ENCODE measurements around the gene TYW1B. TPM values are rescaled to one million over a fixed set of nuclear protein-coding genes. Genes with fewer than 3 reads are reported as not detected.
"Not testable (repeated sequence)": the region's sequence is repeated elsewhere in the genome, so short reads cannot be mapped to it uniquely, and the experiment has no call there.

Gene TYW1B
- total RNA-seq, 8 experiments from 2014 or later, result 2.1 to 14.2 (median 3.0) TPM

- 75 to 100% (median 81%) methylated on average over 1 to 6 of the region's 9 CpGs; no CpG with 5 or more reads in 4 of the 10 experiments for WGBS, 10 experiments
- peak in 2 of 8 experiments; percentile 32 to 54 for ATAC-seq (replicated peaks in 6 of 8)
- in situ Hi-C loops (cut with MboI; ENCODE audit: low pct_unique_long_range_greater_than_20kb in 2 of 9, low sequenced_read_pairs in 9 of 9, unreplicated experiment in 9 of 9); H3K27ac ChIP-seq; H3K4me1 ChIP-seq (replicated peaks in 1 of 2); H3K4me3 ChIP-seq: not testable (repeated sequence)
Measured at GRCh38 chr7:72580142-72580770, 247.7 kb downstream of the TYW1B start.

GRCh38 chr7:72577107-72577506 lies 250.9 kb downstream of the TYW1B start:
- no peak overlapping the region for H3K27ac ChIP-seq

GRCh38 chr7:72561988-72562387 lies 266.0 kb downstream of the TYW1B start:
- 33 to 88% (median 83%) methylated on average over 1 to 3 of the region's 3 CpGs; no CpG with 5 or more reads in 5 of the 10 experiments for WGBS, 10 experiments

More at GRCh38 chr7:72577107-72577506, 250.9 kb downstream of the TYW1B start:
- H3K4me3 ChIP-seq, result no peak overlapping the region
- in situ Hi-C loops (cut with MboI; ENCODE audit: low pct_unique_long_range_greater_than_20kb in 2 of 9, low sequenced_read_pairs in 9 of 9, unreplicated experiment in 9 of 9), result no loop called here
- peak in 1 of 8 experiments; percentile 86 for ATAC-seq (replicated peaks in 6 of 8)
- 38 to 100% (median 94%) methylated on average over 1 to 2 of the region's 2 CpGs; no CpG with 5 or more reads in 1 of the 10 experiments for WGBS, 10 experiments
- H3K4me1 ChIP-seq (replicated peaks in 1 of 2), result no peaks in the 10 kb centered on the region

GRCh38 chr7:72559546-72559945 lies 268.5 kb downstream of the TYW1B start:
- no CpG with 5 or more reads among the region's 4 CpGs for WGBS, 10 experiments
- H3K27ac ChIP-seq; H3K4me1 ChIP-seq (replicated peaks in 1 of 2); ATAC-seq (replicated peaks in 6 of 8); in situ Hi-C loops (cut with MboI; ENCODE audit: low pct_unique_long_range_greater_than_20kb in 2 of 9, low sequenced_read_pairs in 9 of 9, unreplicated experiment in 9 of 9); H3K4me3 ChIP-seq: not testable (repeated sequence)

More at GRCh38 chr7:72561988-72562387, 266.0 kb downstream of the TYW1B start:
- ATAC-seq (replicated peaks in 6 of 8); H3K4me1 ChIP-seq (replicated peaks in 1 of 2); in situ Hi-C loops (cut with MboI; ENCODE audit: low pct_unique_long_range_greater_than_20kb in 2 of 9, low sequenced_read_pairs in 9 of 9, unreplicated experiment in 9 of 9); H3K4me3 ChIP-seq; H3K27ac ChIP-seq: not testable (repeated sequence)

- H3K27ac ChIP-seq; H3K4me1 ChIP-seq (replicated peaks in 1 of 2); in situ Hi-C loops (cut with MboI; ENCODE audit: low pct_unique_long_range_greater_than_20kb in 2 of 9, low sequenced_read_pairs in 9 of 9, unreplicated experiment in 9 of 9); H3K4me3 ChIP-seq: not testable (repeated sequence)
- ATAC-seq (replicated peaks in 6 of 8), result peak in 2 of 8 experiments; percentile 34 to 53
- WGBS, 10 experiments, result 43 to 60% methylated on average over 1 to 3 of the region's 4 CpGs; no CpG with 5 or more reads in 8 of the 10 experiments
Measured at GRCh38 chr7:72556733-72557132, 271.3 kb downstream of the TYW1B start.

GRCh38 chr7:72555238-72555637 lies 272.8 kb downstream of the TYW1B start:
- ATAC-seq (replicated peaks in 6 of 8), result peak in 3 of 8 experiments; percentile 84 to 92 (median 89)
- 0 to 67% (median 61%) methylated on average over 1 to 4 of the region's 6 CpGs; no CpG with 5 or more reads in 7 of the 10 experiments for WGBS, 10 experiments

GRCh38 chr7:72554401-72554800 lies 273.6 kb downstream of the TYW1B start:
- H3K4me3 ChIP-seq; in situ Hi-C loops (cut with MboI; ENCODE audit: low pct_unique_long_range_greater_than_20kb in 2 of 9, low sequenced_read_pairs in 9 of 9, unreplicated experiment in 9 of 9); H3K4me1 ChIP-seq (replicated peaks in 1 of 2); ATAC-seq (replicated peaks in 6 of 8); H3K27ac ChIP-seq: not testable (repeated sequence)
- WGBS, 10 experiments, result no CpG with 5 or more reads among the region's 5 CpGs

More at GRCh38 chr7:72555238-72555637, 272.8 kb downstream of the TYW1B start:
- H3K4me1 ChIP-seq (replicated peaks in 1 of 2); H3K4me3 ChIP-seq; H3K27ac ChIP-seq; in situ Hi-C loops (cut with MboI; ENCODE audit: low pct_unique_long_range_greater_than_20kb in 2 of 9, low sequenced_read_pairs in 9 of 9, unreplicated experiment in 9 of 9): not testable (repeated sequence)

GRCh38 chr7:72550454-72550853 lies 277.5 kb downstream of the TYW1B start:
- H3K4me3 ChIP-seq; in situ Hi-C loops (cut with MboI; ENCODE audit: low pct_unique_long_range_greater_than_20kb in 2 of 9, low sequenced_read_pairs in 9 of 9, unreplicated experiment in 9 of 9); ATAC-seq (replicated peaks in 6 of 8); H3K27ac ChIP-seq; H3K4me1 ChIP-seq (replicated peaks in 1 of 2): not testable (repeated sequence)

GRCh38 chr7:72546586-72547237 lies 281.3 kb downstream of the TYW1B start:
- H3K4me3 ChIP-seq; H3K27ac ChIP-seq; H3K4me1 ChIP-seq (replicated peaks in 1 of 2); in situ Hi-C loops (cut with MboI; ENCODE audit: low pct_unique_long_range_greater_than_20kb in 2 of 9, low sequenced_read_pairs in 9 of 9, unreplicated experiment in 9 of 9): not testable (repeated sequence)
- 0 to 80% (median 30%) methylated on average over 1 to 2 of the region's 9 CpGs; no CpG with 5 or more reads in 5 of the 10 experiments for WGBS, 10 experiments
- peak in 6 of 8 experiments; percentile 18 to 90 (median 76) for ATAC-seq (replicated peaks in 6 of 8)

GRCh38 chr7:72544531-72544930 lies 283.5 kb downstream of the TYW1B start:
- in situ Hi-C loops (cut with MboI; ENCODE audit: low pct_unique_long_range_greater_than_20kb in 2 of 9, low sequenced_read_pairs in 9 of 9, unreplicated experiment in 9 of 9); H3K4me3 ChIP-seq; H3K4me1 ChIP-seq (replicated peaks in 1 of 2); H3K27ac ChIP-seq: not testable (repeated sequence)
- peak in 4 of 8 experiments; percentile 27 to 67 (median 50) for ATAC-seq (replicated peaks in 6 of 8)
- whole genome bisulfite sequencing, 10 experiments, result 0 to 80% (median 30%) methylated on average over 1 of the region's 2 CpGs; no CpG with 5 or more reads in 2 of the 10 experiments

- WGBS, 10 experiments, result 20 to 83% (median 56%) methylated on average over 1 to 2 of the region's 2 CpGs; no CpG with 5 or more reads in 7 of the 10 experiments
- no peaks in the 10 kb centered on the region for H3K4me1 ChIP-seq (replicated peaks in 1 of 2)
- H3K4me3 ChIP-seq, result no peak overlapping the region
- H3K27ac ChIP-seq, result no peak overlapping the region
- in situ Hi-C loops (cut with MboI; ENCODE audit: low pct_unique_long_range_greater_than_20kb in 2 of 9, low sequenced_read_pairs in 9 of 9, unreplicated experiment in 9 of 9), result no loop called here
- ATAC-seq (replicated peaks in 6 of 8), result no peak
Measured at GRCh38 chr7:72540923-72541322, 287.1 kb downstream of the TYW1B start.

GRCh38 chr7:72540106-72540611 lies 287.8 kb downstream of the TYW1B start:
- H3K4me1 ChIP-seq (replicated peaks in 1 of 2), result no peaks in the 10 kb centered on the region
- H3K27ac ChIP-seq, result no peak overlapping the region
- in situ Hi-C loops (cut with MboI; ENCODE audit: low pct_unique_long_range_greater_than_20kb in 2 of 9, low sequenced_read_pairs in 9 of 9, unreplicated experiment in 9 of 9), result no loop called here
- WGBS, 10 experiments, result 0 to 90% (median 67%) methylated on average over 1 to 6 of the region's 8 CpGs; no CpG with 5 or more reads in 3 of the 10 experiments
- no peak for ATAC-seq (replicated peaks in 6 of 8)
- H3K4me3 ChIP-seq, result no peak overlapping the region

- Histone ChIP-seq H3K4me3 (no peak overlapping the region), H3K4me1 (replicated peaks in 1 of 2) (no peaks in the 10 kb centered on the region), H3K27ac (no peak overlapping the region)
- ATAC-seq (replicated peaks in 6 of 8), result no peak
- in situ Hi-C loops (cut with MboI; ENCODE audit: low pct_unique_long_range_greater_than_20kb in 2 of 9, low sequenced_read_pairs in 9 of 9, unreplicated experiment in 9 of 9), result no loop called here
- WGBS, 10 experiments, result 67 to 100% (median 86%) methylated on average over 1 to 6 of the region's 7 CpGs; no CpG with 5 or more reads in 3 of the 10 experiments
Measured at GRCh38 chr7:72539702-72540101, 288.3 kb downstream of the TYW1B start.

Measured in motor neuron (in vitro differentiated cells).